ENCODE data around the gene RNF220. TPM values are rescaled to one million over a fixed set of nuclear protein-coding genes. Genes with fewer than 3 reads are reported as not detected.

Gene RNF220
- total and polyA plus RNA-seq, 2 of the 13 experiments (the other 11 are each of a cell fraction or from before 2014, with no cell fraction given): 48.2 to 72.1 TPM

DNA sequence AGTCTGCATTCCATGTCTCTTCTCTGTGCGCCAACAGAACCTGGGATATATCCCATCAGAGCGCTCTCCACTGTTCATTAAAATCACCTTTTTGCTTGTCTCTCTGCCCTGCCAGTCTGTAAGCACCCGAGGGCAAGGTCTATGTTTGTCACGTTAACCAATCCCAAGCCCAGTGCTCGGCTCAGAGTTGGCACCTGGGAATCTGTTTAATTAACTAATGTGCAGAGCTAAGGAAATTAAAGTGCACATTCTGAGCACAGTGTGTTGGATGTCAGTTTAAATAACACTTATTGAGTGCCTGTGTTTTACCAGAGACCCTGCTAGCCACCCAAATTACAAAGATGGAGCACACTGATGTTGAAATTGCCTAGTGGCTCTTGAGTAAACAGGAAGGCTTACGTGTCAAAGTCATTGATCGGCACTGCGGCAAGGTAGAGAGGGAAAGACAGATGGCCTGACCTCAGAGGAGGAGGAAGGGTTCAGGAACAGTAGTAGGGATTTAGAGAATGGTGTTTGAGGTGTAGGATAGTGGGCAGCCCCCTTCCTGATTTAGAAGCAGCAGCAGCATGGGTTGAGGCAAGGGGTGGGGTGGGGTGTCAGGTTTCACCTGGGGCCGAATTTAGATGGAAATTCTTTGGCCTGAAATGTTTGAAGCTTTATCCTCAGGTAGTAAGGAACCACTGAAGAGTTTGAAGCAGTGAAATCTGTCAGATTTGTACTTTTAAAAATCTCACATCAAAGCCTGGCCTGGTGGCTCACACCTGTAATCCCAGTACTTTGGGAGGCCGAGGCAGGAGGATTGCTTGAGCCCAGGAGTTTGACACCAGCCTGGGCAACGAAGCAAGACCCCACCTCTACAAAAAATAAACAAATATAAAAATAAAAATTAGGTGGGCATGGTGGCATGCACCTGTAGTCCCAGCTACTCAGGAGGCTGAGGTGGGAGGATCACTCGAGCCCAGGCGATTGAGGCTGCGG, 277.1 kb downstream of the RNF220 start (continued):
- TF ChIP-seq HOXA5 (CRISPR knock-in tag; IDR thresholded peaks at IDR 0.05) (no peak; the same call in 1 of the 2 replicates), ZSCAN12 (CRISPR knock-in tag; IDR thresholded peaks at IDR 0.05) (no peak), PITX1 (CRISPR knock-in tag; IDR thresholded peaks at IDR 0.05) (peak; percentile 96), JUND (CRISPR knock-in tag; IDR thresholded peaks at IDR 0.05) (peak; percentile 93), HBP1 (CRISPR knock-in tag; IDR thresholded peaks at IDR 0.05; ENCODE audit: low read depth) (no peak), ZNF614 (CRISPR knock-in tag; IDR thresholded peaks at IDR 0.05; ENCODE audit: borderline replicate concordance) (peak; percentile 78; the same call in 1 of the 2 replicates), RARA (CRISPR knock-in tag; IDR thresholded peaks at IDR 0.05) (peak; percentile 93), ATM (IDR thresholded peaks at IDR 0.05; ENCODE audit: borderline replicate concordance) (no peak), ZNF605 (CRISPR knock-in tag; IDR thresholded peaks at IDR 0.05) (peak; percentile 78), ZNF432 (CRISPR knock-in tag; IDR thresholded peaks at IDR 0.05; ENCODE audit: borderline replicate concordance) (no peak), ELK4 (CRISPR knock-in tag; IDR thresholded peaks at IDR 0.05; ENCODE audit: borderline replicate concordance) (no peak), ZNF766 (CRISPR knock-in tag; IDR thresholded peaks at IDR 0.05; ENCODE audit: borderline replicate concordance) (peak; percentile 27; the same call in 1 of the 2 replicates), REL (CRISPR knock-in tag; conservative IDR thresholded peaks at IDR 0.05) (no peak), SALL2 (CRISPR knock-in tag; IDR thresholded peaks at IDR 0.05) (0 out of 2 replicates have a peak, but pooled peaks have one; percentile 60), CENPBD1 (CRISPR knock-in tag; IDR thresholded peaks at IDR 0.05; ENCODE audit: borderline replicate concordance, low read depth) (no peak), HNRNPK (IDR thresholded peaks at IDR 0.05; ENCODE audit: low read depth, low read length, poor library complexity, severe bottlenecking) (no peak), NCOA1 (CRISPR knock-in tag; IDR thresholded peaks at IDR 0.05) (no peak), PRPF4 (IDR thresholded peaks at IDR 0.05; ENCODE audit: low read depth, low read length, poor library complexity, severe bottlenecking) (no peak), FOXO1 (CRISPR knock-in tag; IDR thresholded peaks at IDR 0.05) (peak; percentile 96), DNMT3B (CRISPR knock-in tag; conservative IDR thresholded peaks at IDR 0.05) (0 out of 2 replicates have a peak, but pooled peaks have one; percentile 54), REPIN1 (CRISPR knock-in tag; IDR thresholded peaks at IDR 0.05; ENCODE audit: borderline replicate concordance, low read depth) (peak; percentile 74; the same call in 1 of the 2 replicates), HMGXB3 (CRISPR knock-in tag; IDR thresholded peaks at IDR 0.05; ENCODE audit: borderline replicate concordance) (peak; percentile 80)
